ENCODE data around the gene USP38.
A peak's percentile ranks its signal among the peaks of the same experiment; 100 is the strongest.
"Not testable (repeated sequence)": the region's sequence is repeated elsewhere in the genome, so short reads cannot be mapped to it uniquely, and the experiment has no call there.

Gene USP38, protein sequence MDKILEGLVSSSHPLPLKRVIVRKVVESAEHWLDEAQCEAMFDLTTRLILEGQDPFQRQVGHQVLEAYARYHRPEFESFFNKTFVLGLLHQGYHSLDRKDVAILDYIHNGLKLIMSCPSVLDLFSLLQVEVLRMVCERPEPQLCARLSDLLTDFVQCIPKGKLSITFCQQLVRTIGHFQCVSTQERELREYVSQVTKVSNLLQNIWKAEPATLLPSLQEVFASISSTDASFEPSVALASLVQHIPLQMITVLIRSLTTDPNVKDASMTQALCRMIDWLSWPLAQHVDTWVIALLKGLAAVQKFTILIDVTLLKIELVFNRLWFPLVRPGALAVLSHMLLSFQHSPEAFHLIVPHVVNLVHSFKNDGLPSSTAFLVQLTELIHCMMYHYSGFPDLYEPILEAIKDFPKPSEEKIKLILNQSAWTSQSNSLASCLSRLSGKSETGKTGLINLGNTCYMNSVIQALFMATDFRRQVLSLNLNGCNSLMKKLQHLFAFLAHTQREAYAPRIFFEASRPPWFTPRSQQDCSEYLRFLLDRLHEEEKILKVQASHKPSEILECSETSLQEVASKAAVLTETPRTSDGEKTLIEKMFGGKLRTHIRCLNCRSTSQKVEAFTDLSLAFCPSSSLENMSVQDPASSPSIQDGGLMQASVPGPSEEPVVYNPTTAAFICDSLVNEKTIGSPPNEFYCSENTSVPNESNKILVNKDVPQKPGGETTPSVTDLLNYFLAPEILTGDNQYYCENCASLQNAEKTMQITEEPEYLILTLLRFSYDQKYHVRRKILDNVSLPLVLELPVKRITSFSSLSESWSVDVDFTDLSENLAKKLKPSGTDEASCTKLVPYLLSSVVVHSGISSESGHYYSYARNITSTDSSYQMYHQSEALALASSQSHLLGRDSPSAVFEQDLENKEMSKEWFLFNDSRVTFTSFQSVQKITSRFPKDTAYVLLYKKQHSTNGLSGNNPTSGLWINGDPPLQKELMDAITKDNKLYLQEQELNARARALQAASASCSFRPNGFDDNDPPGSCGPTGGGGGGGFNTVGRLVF

DNA sequence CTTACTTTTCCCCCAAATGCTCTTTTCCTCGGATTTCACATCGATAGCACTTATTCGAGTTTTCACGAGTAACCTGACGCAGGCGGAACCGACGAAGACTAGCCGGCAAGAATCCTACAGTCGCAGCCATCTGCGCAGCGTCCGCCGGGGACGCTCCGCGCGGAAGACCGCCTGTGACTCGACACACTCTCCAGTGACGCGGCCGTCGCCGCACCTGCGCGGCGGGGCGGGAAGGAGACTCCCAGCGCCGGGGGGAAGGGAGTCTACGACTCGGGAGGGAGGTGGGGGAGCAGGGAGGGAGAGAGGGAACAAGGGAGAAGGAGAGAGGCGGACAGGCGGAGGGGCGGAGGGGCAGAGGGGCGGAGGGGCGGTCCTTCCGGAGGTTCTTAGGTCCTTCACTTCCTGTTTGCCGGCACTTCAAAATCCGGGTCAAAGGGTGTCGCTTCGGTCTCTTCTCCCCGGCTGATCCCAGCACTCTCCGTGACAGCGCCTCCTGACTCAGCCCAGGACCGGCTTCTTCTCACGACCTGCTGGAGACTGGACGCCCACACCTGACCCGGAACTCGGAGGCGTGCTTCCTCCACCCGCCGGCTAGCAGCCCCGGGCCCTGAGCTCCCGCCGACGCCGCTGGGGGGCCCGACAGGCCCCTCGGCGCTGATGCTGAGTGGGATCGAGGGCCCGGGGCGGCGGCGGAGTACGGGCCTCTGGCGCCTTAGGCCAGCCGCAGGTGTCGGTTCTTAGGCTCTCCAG, at the start of gene USP38:
USP38 (plus strand) TSS at position 415 of the 750 bp plus-strand sequence. CDS start 534 bp downstream, outside the sequence.
- DNase-seq: peak; percentile 89 to 92

- no peak for DNase-seq
These were observed 49.4 kb upstream of the USP38 start for GRCh38 chr4:143135358-143135757.

GRCh38 chr4:143140696-143141095, 44.0 kb upstream of the USP38 start:
- no peak for DNase-seq

DNA sequence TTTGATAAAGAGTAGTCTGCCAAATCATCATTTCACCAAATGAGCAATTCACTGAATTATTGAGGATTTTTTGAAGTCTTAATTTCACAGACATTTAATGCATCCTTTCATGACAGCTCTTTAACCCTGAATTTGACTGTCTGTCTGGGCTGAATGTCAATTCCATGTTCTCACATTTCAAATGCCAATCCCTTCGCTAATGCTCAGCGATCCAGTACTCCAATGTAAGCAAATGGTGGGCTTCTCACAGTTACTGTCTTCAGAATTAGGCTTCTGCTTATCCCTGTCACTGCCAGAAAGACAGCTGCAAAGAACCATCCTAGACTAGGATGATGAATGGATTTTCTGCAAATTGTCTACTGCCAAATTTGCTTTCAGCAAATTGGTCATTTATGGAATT, 36.2 kb upstream of the USP38 start:
- no peak for DNase-seq

DNA sequence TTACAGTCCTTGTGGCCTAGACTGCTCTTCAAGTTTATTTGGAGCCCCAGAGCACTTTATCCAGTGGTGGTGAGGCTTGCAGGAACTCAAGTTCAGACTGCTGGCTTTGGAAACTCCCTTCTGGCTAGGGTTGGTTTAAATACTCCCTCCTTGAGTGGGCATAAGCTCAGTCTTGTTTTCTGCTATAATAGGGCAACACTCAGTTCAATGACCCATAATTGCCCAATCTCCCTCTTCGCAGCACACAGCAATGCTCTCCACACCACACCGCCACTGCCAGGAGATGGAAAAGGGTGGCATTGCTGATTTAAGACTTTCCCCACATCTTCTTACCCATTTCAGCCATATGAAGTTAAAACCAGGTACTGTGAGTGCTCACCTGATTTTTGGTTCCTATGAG, 27.9 kb upstream of the USP38 start:
- DNase-seq: no peak

- no peak for DNase-seq
These were observed 21.1 kb upstream of the USP38 start for GRCh38 chr4:143163614-143164013.

DNA sequence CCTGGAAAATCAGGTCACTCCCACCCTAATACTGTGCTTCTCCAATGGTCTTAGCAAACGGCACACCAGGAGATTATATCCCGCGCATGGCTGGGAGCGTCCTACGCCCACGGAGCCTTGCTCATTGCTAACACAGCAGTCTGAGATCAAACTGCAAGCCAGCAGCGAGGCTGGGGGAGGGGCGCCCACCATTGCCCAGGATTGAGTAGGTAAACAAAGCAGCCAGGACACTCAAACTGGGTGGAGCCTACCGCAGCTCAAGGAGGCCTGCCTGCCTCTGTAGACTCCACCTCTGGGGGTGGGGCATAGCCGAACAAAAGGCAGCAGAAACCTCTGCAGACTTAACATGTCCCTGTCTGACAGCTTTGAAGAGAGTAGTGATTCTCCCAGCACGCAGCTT, 18.0 kb upstream of the USP38 start:
- not testable (repeated sequence) for DNase-seq

- no peak for DNase-seq
These were observed 5.8 kb upstream of the USP38 start for GRCh38 chr4:143178923-143179322.

- DNase-seq: no peak
These were observed 1.1 kb upstream of the USP38 start for GRCh38 chr4:143183513-143184216.

- DNase-seq: no peak
These were observed 557 bp upstream of the USP38 start for GRCh38 chr4:143184217-143184502.

DNA sequence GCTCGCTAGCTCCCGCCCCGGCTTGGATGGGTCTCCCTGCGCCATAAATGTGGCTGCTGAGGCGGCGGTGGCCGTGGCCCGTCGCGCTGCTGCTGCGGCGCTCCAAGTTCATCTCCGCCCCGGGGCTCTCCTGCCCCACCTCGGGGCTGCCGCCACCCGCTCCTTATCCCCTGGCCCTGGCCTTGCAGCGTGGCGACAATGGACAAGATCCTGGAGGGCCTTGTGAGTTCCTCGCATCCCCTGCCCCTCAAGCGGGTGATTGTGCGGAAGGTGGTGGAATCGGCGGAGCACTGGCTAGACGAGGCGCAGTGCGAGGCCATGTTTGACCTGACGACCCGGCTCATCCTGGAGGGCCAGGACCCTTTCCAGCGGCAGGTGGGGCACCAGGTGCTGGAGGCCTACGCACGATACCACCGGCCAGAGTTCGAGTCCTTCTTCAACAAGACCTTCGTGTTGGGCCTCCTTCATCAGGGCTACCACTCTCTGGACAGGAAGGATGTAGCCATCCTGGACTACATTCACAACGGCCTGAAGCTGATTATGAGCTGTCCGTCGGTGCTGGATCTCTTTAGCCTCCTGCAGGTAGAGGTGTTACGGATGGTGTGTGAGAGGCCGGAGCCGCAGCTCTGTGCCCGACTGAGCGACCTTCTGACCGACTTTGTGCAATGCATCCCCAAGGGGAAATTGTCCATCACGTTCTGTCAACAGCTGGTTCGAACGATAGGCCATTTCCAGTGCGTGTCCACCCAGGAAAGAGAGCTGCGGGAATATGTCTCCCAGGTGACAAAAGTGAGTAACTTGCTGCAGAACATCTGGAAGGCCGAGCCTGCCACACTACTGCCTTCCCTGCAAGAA, 763 bp downstream of the USP38 start:
- DNase-seq: no peak

DNA sequence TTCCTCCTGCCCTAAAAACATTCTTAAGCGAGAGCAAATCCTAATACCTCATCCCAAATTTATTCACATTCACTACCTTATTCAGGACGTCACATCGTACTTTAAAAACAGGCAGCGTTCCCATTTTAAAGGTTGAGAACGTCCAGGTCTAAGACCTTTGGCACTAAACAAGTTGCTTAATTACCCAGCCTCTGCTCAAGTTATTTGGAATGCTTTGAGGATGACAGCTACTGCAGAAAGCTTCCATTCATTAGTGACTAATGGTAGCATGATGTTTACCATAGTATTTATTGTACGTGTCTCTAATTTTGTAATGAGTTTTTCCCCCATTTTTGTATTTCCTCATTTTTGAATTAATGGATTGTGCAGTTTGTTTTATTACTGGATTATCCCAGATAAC, 1.5 kb downstream of the USP38 start:
- DNase-seq: no peak

- DNase-seq: no peak
These were observed 1.9 kb downstream of the USP38 start for GRCh38 chr4:143186649-143187048.

DNA sequence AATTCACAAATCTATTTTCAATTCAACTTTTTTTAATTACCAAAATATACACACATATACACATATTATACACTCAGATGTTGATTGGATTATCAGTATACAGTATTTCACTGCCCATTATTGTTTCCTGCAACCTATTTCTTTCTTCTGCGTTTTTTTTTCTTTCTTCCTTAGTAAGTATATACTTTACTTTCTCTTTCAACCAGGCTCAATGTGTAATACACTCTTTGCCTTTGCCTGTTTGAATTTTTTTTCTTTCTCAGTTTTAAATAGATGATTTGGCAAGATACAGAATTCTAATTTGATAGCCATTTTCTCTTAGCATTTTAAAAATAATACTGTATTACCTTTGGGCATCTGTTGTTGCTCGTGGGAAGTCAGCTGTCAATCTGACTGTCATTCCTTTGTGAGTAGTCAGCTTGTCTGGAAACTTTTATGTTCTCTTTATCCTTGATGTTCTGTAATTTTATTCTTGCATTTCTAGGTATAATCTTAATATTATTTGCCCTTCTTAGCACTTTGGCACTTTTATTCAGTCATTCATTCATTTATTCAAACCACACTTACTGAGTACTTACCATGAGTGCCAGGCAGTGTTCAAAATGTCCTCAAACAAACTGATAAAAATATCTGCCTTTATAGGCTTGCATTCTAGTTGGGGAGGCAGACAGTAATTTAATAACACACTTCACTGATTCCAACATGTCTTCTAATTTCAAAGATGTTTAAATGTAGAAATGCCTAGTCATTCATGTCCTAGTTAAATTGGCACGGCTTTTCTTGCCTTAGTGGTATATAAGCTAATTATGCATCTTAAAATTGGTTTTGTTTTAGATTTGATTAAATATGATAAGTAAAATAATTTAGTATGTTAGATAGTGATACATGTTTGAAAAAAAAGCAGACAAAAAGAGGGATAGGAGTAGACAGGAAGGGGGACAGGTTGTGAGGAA, 3.7 kb downstream of the USP38 start:
- DNase-seq: no peak

DNA sequence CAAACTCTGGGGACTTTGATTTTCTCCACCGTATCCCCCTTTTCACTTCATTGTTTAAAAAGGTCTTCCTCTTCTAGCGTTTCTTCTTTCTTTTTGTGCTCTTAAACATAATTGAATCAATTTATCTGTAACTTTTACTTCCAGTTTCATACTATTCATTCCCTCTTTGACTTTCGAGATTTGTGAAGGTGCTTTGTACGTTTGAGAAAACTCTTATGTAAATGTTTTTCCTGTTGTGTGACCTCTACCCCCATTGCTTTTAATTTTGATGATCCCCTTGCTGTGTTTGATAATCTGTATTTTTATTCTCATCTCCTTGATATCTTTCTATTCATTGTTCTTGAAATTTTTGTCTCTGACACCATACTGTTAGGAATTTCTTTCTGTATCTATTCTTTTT, 4.8 kb downstream of the USP38 start:
- no peak for DNase-seq

GRCh38 chr4:143195581-143195980, 10.9 kb downstream of the USP38 start:
- no peak for DNase-seq

DNA sequence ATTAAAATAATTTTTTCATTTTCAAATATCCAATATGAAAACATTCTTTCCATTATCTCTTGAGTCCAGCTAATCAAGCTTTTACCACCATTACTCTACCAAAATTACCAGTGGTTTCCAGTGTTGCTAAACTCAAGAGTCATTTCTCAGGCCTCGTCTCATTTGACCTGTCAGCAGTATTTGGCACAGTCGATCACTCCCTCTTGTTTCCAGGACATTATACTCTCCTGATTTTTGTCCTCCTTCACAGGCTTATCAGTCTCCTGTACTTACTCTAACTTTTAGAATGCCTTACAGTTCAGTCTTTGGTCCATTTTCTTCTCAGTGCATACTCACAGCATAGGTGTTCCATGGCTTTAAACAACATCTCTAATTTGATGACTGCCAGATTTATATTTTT, 11.6 kb downstream of the USP38 start:
- no peak for DNase-seq

DNA sequence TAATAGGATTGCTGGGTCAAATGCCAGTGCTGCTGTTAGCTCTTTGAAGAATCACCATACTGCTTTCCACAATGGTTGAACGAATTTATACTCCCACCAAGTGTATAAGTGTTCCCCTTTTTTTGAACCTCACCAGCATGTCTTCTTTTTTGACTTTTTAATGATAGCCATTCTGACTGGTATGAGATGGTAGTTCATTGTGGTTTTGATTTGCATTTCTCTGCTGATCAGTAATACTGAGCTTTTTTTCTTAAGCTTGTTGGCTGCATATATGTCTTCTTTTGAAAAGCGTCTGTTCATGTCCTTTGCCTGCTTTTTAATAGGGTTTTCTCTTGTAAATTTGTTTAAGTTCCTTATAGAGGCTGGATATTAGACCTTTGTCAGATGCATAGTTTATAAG, 14.8 kb downstream of the USP38 start:
- DNase-seq: no peak

- DNase-seq: no peak
These were observed 18.1 kb downstream of the USP38 start for GRCh38 chr4:143202824-143203223.

GRCh38 chr4:143203577-143203976, 18.9 kb downstream of the USP38 start:
- no peak for DNase-seq

Data from activated CD4-positive, alpha-beta T cell treated with anti-CD3 and anti-CD28 coated beads, Interleukin-2, amount 50 U/mL, for 48 hours (primary cell).